Renal cortical epithelial cell (primary cell): Measurements from ENCODE around the gene PTPRS. TPM values are rescaled to one million over a fixed set of nuclear protein-coding genes. Genes with fewer than 3 reads are reported as not detected.
"Not testable (repeated sequence)": the region's sequence is repeated elsewhere in the genome, so short reads cannot be mapped to it uniquely, and the experiment has no call there.

Experiments
- DNase-seq: peaks from one replicate; pipeline ENCODE4 v3.0.0-alpha.2; 2011; ENCODE audit warnings: low read depth
- total RNA-seq: library from RNA; depleted of rRNA; stranded (reverse); fragments of >200 nt; gene quantifications from 2 replicates; pipeline ENCODE4 v1.2.3, GENCODE V29; 2014

Gene PTPRS
- total RNA-seq = 10.1 and 119 TPM in 2 replicates

- no peak for DNase-seq
Observed at GRCh38 chr19:5340637-5341447, at the start of gene PTPRS. Gene PTPRS, minus strand, starts transcription at chr19:5340812. Its CDS starts 54,672 bp downstream, at chr19:5286140.

GRCh38 chr19:5389353-5389752 lies 48.7 kb upstream of the PTPRS start:
- DNase-seq = no peak

- DNase-seq = no peak
Observed at GRCh38 chr19:5387472-5387871, 46.9 kb upstream of the PTPRS start.

GRCh38 chr19:5386841-5387240 lies 46.2 kb upstream of the PTPRS start:
- no peak for DNase-seq

- DNase-seq = not testable (repeated sequence)
Observed at GRCh38 chr19:5381197-5381596, 40.6 kb upstream of the PTPRS start.

- DNase-seq = no peak
Observed at GRCh38 chr19:5380215-5380919, 39.8 kb upstream of the PTPRS start.

GRCh38 chr19:5376928-5377327 lies 36.3 kb upstream of the PTPRS start:
- DNase-seq = no peak

- no peak for DNase-seq
Observed at GRCh38 chr19:5372572-5373200, 32.1 kb upstream of the PTPRS start.

- no peak for DNase-seq
Observed at GRCh38 chr19:5369962-5370367, 29.4 kb upstream of the PTPRS start.

GRCh38 chr19:5369304-5369703 lies 28.7 kb upstream of the PTPRS start:
- DNase-seq = no peak

GRCh38 chr19:5367530-5368133 lies 27.0 kb upstream of the PTPRS start:
- no peak for DNase-seq

- no peak for DNase-seq
Observed at GRCh38 chr19:5365905-5366304, 25.3 kb upstream of the PTPRS start.

GRCh38 chr19:5364674-5365073 lies 24.1 kb upstream of the PTPRS start:
- no peak for DNase-seq

GRCh38 chr19:5361839-5362238 lies 21.2 kb upstream of the PTPRS start:
- DNase-seq = not testable (repeated sequence)

GRCh38 chr19:5361407-5361806 lies 20.8 kb upstream of the PTPRS start:
- no peak for DNase-seq

- no peak for DNase-seq
Observed at GRCh38 chr19:5360003-5360780, 19.6 kb upstream of the PTPRS start.

- DNase-seq = no peak
Observed at GRCh38 chr19:5358173-5358800, 17.7 kb upstream of the PTPRS start.

- no peak for DNase-seq
Observed at GRCh38 chr19:5357584-5357983, 17.0 kb upstream of the PTPRS start.

GRCh38 chr19:5356918-5357317 lies 16.3 kb upstream of the PTPRS start:
- DNase-seq = no peak

GRCh38 chr19:5356428-5356827 lies 15.8 kb upstream of the PTPRS start:
- DNase-seq = no peak

GRCh38 chr19:5355693-5356092 lies 15.1 kb upstream of the PTPRS start:
- no peak for DNase-seq
